ELF-1 (cell line): Measurements from ENCODE around the gene NUDT8.
A peak's percentile ranks its signal among the peaks of the same experiment; 100 is the strongest.

Experiments
- DNase-seq: peaks from one replicate; pipeline ENCODE4 v3.0.0-alpha.2; 2016; ENCODE audit warnings: low read depth, low spot score

NUDT8 gene

DNA sequence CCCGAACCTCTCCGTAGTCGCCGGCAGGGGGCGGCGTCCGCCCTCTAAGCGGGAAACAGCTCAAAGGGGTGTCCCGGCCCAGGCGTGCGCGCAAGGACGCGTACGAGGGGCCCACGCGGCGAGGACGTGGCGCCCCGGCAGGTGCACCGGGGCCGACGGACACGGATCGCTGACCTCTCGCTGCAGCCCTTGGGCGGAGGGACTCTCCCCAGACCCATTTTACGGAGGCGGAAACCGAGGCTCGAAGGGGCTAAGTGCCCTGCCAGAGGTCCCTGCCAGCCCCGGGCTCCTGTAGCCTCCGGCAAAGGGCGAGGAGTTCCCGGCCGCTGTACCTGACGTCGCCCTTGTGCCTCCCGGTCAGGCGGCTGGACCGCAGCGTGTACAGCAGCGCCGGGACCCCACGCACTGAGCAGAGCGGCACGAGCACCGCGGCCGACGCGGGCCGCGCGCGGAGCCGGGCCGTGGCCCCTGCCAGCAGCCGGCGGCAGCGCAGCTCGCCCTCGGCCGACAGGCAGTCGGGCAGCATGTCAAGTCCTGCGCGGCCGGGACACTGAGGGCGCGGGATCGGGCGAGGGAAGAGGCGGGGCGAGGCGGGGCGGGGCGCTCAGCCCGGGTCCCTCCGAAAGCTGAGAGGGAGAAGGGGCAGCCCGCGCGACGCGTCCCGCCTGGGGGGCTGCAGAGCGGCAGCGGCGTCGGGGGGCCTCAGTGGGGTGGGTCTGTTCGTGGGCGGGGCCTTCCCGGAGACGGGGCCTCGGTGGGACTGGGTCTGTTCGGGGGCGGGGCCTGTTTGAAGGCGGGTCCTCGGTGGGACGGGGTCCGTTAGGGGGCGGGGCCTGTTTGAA lies at the start of gene NUDT8:
Gene NUDT8 (minus strand): TSS at position 552 of the 842 bp plus-strand sequence. CDS start 26 bp downstream, at position 526.
- peak; percentile 91 for DNase-seq

GRCh38 chr11:67675058-67675747 lies 45.5 kb upstream of the NUDT8 start:
- no peak for DNase-seq

- peak; percentile 90 for DNase-seq
These were observed 44.7 kb upstream of the NUDT8 start, which contains the start of gene ALDH3B2 for GRCh38 chr11:67674442-67674871. TSS of gene ALDH3B2 (minus strand) at chr11:67674623. CDS start at chr11:67666935, 7,688 bp downstream.

- no peak for DNase-seq
These were observed 44.2 kb upstream of the NUDT8 start for GRCh38 chr11:67673902-67674301.

DNA sequence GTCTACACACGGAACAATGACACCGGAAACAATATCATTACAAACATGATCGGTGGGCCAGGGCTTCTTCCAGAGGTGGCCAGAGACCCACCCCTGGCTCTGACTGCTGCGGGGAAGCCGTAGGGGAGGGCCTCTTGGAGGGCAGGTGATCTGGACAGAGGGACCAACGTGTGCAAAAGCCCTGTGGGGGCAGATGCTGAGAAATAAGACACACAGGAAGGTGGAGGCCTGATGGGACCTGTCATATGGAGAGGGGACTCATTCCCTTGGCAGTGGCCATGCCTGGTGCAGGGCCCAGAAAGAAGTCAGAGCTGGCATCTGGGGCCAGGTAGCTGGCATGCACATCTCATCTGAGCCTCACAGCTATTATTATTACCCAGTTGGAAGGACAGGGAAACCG lies 43.6 kb upstream of the NUDT8 start:
- no peak for DNase-seq

DNA sequence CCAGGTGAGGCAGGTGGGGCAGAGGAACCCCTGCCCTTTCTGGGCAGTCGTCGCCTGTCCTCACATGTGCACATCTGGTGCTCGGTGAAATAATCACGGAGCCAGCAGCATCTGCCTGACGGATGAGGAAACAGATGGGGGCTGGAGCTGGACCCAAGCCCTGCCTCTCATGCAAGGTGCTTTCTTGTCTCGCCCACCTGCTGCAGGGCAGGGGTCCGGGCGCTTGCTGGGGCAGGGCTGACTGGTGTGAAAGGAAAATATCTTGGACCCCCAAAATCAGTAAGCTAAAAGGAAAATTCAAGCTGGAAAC lies 41.4 kb upstream of the NUDT8 start:
- no peak for DNase-seq

GRCh38 chr11:67670316-67671210 lies 40.8 kb upstream of the NUDT8 start:
- no peak for DNase-seq

GRCh38 chr11:67668192-67668551 lies 38.4 kb upstream of the NUDT8 start:
- DNase-seq = no peak

- no peak for DNase-seq
These were observed 37.9 kb upstream of the NUDT8 start for GRCh38 chr11:67667490-67668191.

GRCh38 chr11:67666676-67667489 lies 37.1 kb upstream of the NUDT8 start:
- DNase-seq = no peak

GRCh38 chr11:67666303-67666645 lies 36.5 kb upstream of the NUDT8 start:
- no peak for DNase-seq

DNA sequence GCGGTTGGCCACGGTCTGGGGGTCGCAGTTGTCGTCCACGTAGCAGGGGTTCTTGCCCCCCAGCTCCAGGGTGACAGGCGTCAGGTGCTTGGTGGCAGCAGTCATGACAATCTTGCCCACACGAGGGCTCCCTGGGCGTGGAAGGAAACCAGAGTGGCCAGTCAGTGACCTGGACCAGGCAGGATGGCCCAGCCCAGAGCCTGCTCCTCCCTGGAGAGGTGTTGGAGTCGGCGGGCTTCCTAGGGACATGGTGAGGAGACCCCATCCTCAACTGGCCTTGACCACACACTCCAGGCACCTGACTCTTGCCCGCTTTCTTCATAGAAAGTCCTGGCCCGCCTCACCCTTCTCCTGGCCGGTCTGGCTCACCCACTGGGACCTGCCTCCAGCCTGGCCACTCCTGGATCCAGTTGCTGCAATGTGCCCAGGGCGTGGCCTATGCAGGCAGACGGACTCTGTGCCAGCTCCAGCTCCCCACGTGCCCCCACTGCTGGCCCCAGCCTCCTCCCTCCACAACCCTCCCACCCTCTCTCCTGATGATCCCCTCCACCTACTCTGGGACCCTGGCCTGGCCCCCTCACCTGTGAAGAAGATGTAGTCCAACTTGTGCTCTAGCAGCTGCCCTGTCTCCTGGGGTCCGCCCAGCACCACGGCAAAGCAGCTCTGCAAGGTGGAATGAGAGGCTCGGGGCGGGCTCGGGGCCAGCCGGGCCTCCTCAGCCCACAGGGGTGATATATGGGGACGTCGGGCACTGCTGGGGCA lies 36.0 kb upstream of the NUDT8 start:
- DNase-seq = no peak

DNA sequence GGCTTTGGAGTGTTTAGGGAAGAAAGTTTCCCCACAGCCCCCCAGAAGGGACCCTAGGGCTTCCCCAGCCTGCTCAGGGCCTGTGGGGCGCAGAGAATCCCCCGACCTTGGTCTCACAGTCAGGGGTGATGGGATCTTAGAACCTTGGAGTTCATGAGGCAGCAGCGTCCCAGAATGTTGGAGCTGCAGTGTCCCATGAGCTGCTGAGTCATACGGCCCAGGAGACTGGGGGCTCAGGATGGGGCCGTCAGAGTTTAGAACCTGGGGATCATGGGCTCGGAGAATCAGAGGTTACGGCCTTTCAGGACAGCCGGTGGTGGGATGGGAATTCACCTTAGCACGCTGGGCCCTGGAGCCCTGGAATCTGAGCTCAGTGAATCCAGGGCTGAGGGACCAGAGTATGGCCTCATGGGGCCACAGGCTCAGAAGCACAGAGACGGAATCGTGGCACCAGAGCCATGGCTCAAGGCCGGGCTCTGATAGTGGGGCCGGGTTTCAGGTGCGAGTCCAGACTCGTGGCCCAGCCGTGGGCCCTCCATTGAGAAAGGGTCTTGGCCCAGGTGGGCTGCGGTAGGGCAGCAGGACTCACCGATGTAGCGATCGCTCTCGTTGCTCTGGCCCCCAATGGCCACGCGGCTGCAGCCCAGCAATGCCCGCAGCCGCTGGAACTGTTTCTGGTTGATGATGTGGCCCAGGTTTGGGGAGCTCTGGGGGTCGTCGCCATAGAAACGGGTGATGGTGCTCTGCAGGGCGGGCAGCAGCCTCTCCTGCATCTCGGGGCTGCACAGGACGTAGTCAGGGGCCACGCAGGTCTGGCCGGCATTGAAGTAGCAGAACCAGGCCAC lies 35.2 kb upstream of the NUDT8 start:
- no peak for DNase-seq

- DNase-seq = no peak
These were observed 34.5 kb upstream of the NUDT8 start for GRCh38 chr11:67664213-67664585.

GRCh38 chr11:67663532-67664212 lies 33.9 kb upstream of the NUDT8 start:
- no peak for DNase-seq

- no peak for DNase-seq
These were observed 33.2 kb upstream of the NUDT8 start for GRCh38 chr11:67662835-67663531.

- DNase-seq = no peak
These were observed 32.6 kb upstream of the NUDT8 start for GRCh38 chr11:67662142-67662834.
